Measurements from ENCODE around the gene TANK. TPM values are rescaled to one million over a fixed set of nuclear protein-coding genes. Genes with fewer than 3 reads are reported as not detected.
A peak's percentile ranks its signal among the peaks of the same experiment; 100 is the strongest.

TANK gene
- total and polyA plus RNA-seq, 4 donors = 36.9 to 76.3 (median 46.9) TPM

GRCh38 chr2:161217597-161218185 is 57.5 kb downstream of the TANK start:
- Histone ChIP-seq H3K27ac (ENCODE audit: low read depth, low read length) (no peak overlapping the region), H3K36me3 (ENCODE audit: control insufficient read depth, insufficient read depth, low read length) (no peaks in the 10 kb centered on the region), H3K4me1 (ENCODE audit: control insufficient read depth, insufficient read depth, low read length) (no peaks in the 10 kb centered on the region), H3K4me3 (ENCODE audit: low read depth, low read length) (no peak overlapping the region), H3K9me3 (ENCODE audit: control insufficient read depth, insufficient read depth, low read length) (no peaks in the 10 kb centered on the region), H3K27me3 (ENCODE audit: control insufficient read depth, insufficient read depth, low read length) (no peaks in the 10 kb centered on the region)
- WGBS (ENCODE audit: insufficient coverage) = no CpG with 5 or more reads among the region's 3 CpGs
- DNase-seq (ENCODE audit: low read depth in 4 of 6, low spot score in 6 of 6) = no peak

GRCh38 chr2:161219211-161219610 is 59.0 kb downstream of the TANK start:
- Histone ChIP-seq H3K36me3 (ENCODE audit: control insufficient read depth, insufficient read depth, low read length) (no peaks in the 10 kb centered on the region), H3K4me3 (ENCODE audit: low read depth, low read length) (no peak overlapping the region), H3K4me1 (ENCODE audit: control insufficient read depth, insufficient read depth, low read length) (no peaks in the 10 kb centered on the region), H3K27ac (ENCODE audit: low read depth, low read length) (no peak overlapping the region), H3K27me3 (ENCODE audit: control insufficient read depth, insufficient read depth, low read length) (no peaks in the 10 kb centered on the region), H3K9me3 (ENCODE audit: control insufficient read depth, insufficient read depth, low read length) (no peaks in the 10 kb centered on the region)
- no CpG with 5 or more reads among the region's 1 CpG for WGBS (ENCODE audit: insufficient coverage)
- DNase-seq (ENCODE audit: low read depth in 4 of 6, low spot score in 6 of 6) = peak in 1 of 6 donors; percentile 75

GRCh38 chr2:161223139-161223732 is 63.0 kb downstream of the TANK start:
- Histone ChIP-seq H3K27ac (ENCODE audit: low read depth, low read length) (no peak overlapping the region), H3K36me3 (ENCODE audit: control insufficient read depth, insufficient read depth, low read length) (no peaks in the 10 kb centered on the region), H3K4me1 (ENCODE audit: control insufficient read depth, insufficient read depth, low read length) (no peaks in the 10 kb centered on the region), H3K9me3 (ENCODE audit: control insufficient read depth, insufficient read depth, low read length) (no peaks in the 10 kb centered on the region), H3K27me3 (ENCODE audit: control insufficient read depth, insufficient read depth, low read length) (no peaks in the 10 kb centered on the region), H3K4me3 (ENCODE audit: low read depth, low read length) (no peak overlapping the region)
- no CpG with 5 or more reads among the region's 3 CpGs for WGBS (ENCODE audit: insufficient coverage)
- DNase-seq (ENCODE audit: low read depth in 4 of 6, low spot score in 6 of 6) = peak in 3 of 6 donors; percentile 29 to 85 (median 80)

GRCh38 chr2:161228511-161229240 is 68.4 kb downstream of the TANK start:
- no peak overlapping the region for H3K4me3 ChIP-seq (ENCODE audit: low read depth, low read length)
- no peaks in the 10 kb centered on the region for H3K4me1 ChIP-seq (ENCODE audit: control insufficient read depth, insufficient read depth, low read length)
- no peaks in the 10 kb centered on the region for H3K9me3 ChIP-seq (ENCODE audit: control insufficient read depth, insufficient read depth, low read length)
- H3K27me3 ChIP-seq (ENCODE audit: control insufficient read depth, insufficient read depth, low read length) = no peaks in the 10 kb centered on the region
- no peaks in the 10 kb centered on the region for H3K36me3 ChIP-seq (ENCODE audit: control insufficient read depth, insufficient read depth, low read length)
- no peak for DNase-seq (ENCODE audit: low read depth in 4 of 6, low spot score in 6 of 6)
- WGBS (ENCODE audit: insufficient coverage) = 96% methylated on average over 4 of the region's 6 CpGs
- H3K27ac ChIP-seq (ENCODE audit: low read depth, low read length) = no peak overlapping the region

- Histone ChIP-seq H3K9me3 (ENCODE audit: control insufficient read depth, insufficient read depth, low read length) (no peaks in the 10 kb centered on the region), H3K4me3 (ENCODE audit: low read depth, low read length) (no peak overlapping the region), H3K36me3 (ENCODE audit: control insufficient read depth, insufficient read depth, low read length) (no peaks in the 10 kb centered on the region), H3K27me3 (ENCODE audit: control insufficient read depth, insufficient read depth, low read length) (no peaks in the 10 kb centered on the region), H3K4me1 (ENCODE audit: control insufficient read depth, insufficient read depth, low read length) (no peaks in the 10 kb centered on the region), H3K27ac (ENCODE audit: low read depth, low read length) (no peak overlapping the region)
- DNase-seq (ENCODE audit: low read depth in 4 of 6, low spot score in 6 of 6) = no peak
- no CpG with 5 or more reads among the region's 4 CpGs for WGBS (ENCODE audit: insufficient coverage)
These were observed 70.7 kb downstream of the TANK start for GRCh38 chr2:161230959-161231358.

GRCh38 chr2:161232571-161232970 is 72.3 kb downstream of the TANK start:
- Histone ChIP-seq H3K4me3 (ENCODE audit: low read depth, low read length) (no peak overlapping the region), H3K4me1 (ENCODE audit: control insufficient read depth, insufficient read depth, low read length) (peaks cover 6% of the 10 kb centered on the region), H3K9me3 (ENCODE audit: control insufficient read depth, insufficient read depth, low read length) (no peaks in the 10 kb centered on the region), H3K27ac (ENCODE audit: low read depth, low read length) (no peak overlapping the region), H3K36me3 (ENCODE audit: control insufficient read depth, insufficient read depth, low read length) (no peaks in the 10 kb centered on the region), H3K27me3 (ENCODE audit: control insufficient read depth, insufficient read depth, low read length) (no peaks in the 10 kb centered on the region)
- DNase-seq (ENCODE audit: low read depth in 4 of 6, low spot score in 6 of 6) = peak in 2 of 6 donors; percentile 62 to 77

GRCh38 chr2:161233858-161234431 is 73.7 kb downstream of the TANK start:
- H3K27me3 ChIP-seq (ENCODE audit: control insufficient read depth, insufficient read depth, low read length) = no peaks in the 10 kb centered on the region
- 80% methylated on average over 1 of the region's 2 CpGs for WGBS (ENCODE audit: insufficient coverage)

GRCh38 chr2:161234627-161235026 is 74.4 kb downstream of the TANK start:
- Histone ChIP-seq H3K4me3 (ENCODE audit: low read depth, low read length) (no peak overlapping the region), H3K36me3 (ENCODE audit: control insufficient read depth, insufficient read depth, low read length) (no peaks in the 10 kb centered on the region), H3K27me3 (ENCODE audit: control insufficient read depth, insufficient read depth, low read length) (no peaks in the 10 kb centered on the region), H3K27ac (ENCODE audit: low read depth, low read length) (no peak overlapping the region), H3K4me1 (ENCODE audit: control insufficient read depth, insufficient read depth, low read length) (peaks cover 18% of the 10 kb centered on the region), H3K9me3 (ENCODE audit: control insufficient read depth, insufficient read depth, low read length) (no peaks in the 10 kb centered on the region)
- DNase-seq (ENCODE audit: low read depth in 4 of 6, low spot score in 6 of 6) = no peak
- no CpG with 5 or more reads among the region's 2 CpGs for WGBS (ENCODE audit: insufficient coverage)

More at GRCh38 chr2:161233858-161234431, 73.7 kb downstream of the TANK start:
- Histone ChIP-seq H3K4me3 (ENCODE audit: low read depth, low read length) (no peak overlapping the region), H3K9me3 (ENCODE audit: control insufficient read depth, insufficient read depth, low read length) (no peaks in the 10 kb centered on the region), H3K4me1 (ENCODE audit: control insufficient read depth, insufficient read depth, low read length) (peaks cover 15% of the 10 kb centered on the region), H3K27ac (ENCODE audit: low read depth, low read length) (no peak overlapping the region), H3K36me3 (ENCODE audit: control insufficient read depth, insufficient read depth, low read length) (no peaks in the 10 kb centered on the region)
- no peak for DNase-seq (ENCODE audit: low read depth in 4 of 6, low spot score in 6 of 6)

GRCh38 chr2:161237392-161238264 is 77.4 kb downstream of the TANK start:
- peaks cover 18% of the 10 kb centered on the region for H3K4me1 ChIP-seq (ENCODE audit: control insufficient read depth, insufficient read depth, low read length)
- H3K36me3 ChIP-seq (ENCODE audit: control insufficient read depth, insufficient read depth, low read length) = no peaks in the 10 kb centered on the region
- WGBS (ENCODE audit: insufficient coverage) = 1% methylated on average over 30 of the region's 49 CpGs
- peak in 4 of 6 donors; percentile 21 to 92 (median 61) for DNase-seq (ENCODE audit: low read depth in 4 of 6, low spot score in 6 of 6)
- H3K9me3 ChIP-seq (ENCODE audit: control insufficient read depth, insufficient read depth, low read length) = no peaks in the 10 kb centered on the region
- peak overlapping the region; percentile 60 for H3K4me3 ChIP-seq (ENCODE audit: low read depth, low read length)
- H3K27ac ChIP-seq (ENCODE audit: low read depth, low read length) = peak overlapping the region; percentile 35
- H3K27me3 ChIP-seq (ENCODE audit: control insufficient read depth, insufficient read depth, low read length) = no peaks in the 10 kb centered on the region

All from spinal cord (tissue), 10 donors.